H1 (cell line): ENCODE results near the gene TOM1. TPM values are rescaled to one million over a fixed set of nuclear protein-coding genes. Genes with fewer than 3 reads are reported as not detected.

ENCODE experiments used
- CTCF ChIA-PET: fragments of 300-600 bp; sonication (Branson Sonifier 250); formaldehyde crosslinking; loops from one replicate; lab custom pipeline; 2021; ENCODE audit not compliant: partially characterized antibody; lab: Charles Lee
- POLR2A ChIA-PET: fragments of 300-600 bp; sonication (Branson Sonifier 250); formaldehyde crosslinking; loops from one replicate; lab custom pipeline; 2021; ENCODE audit warnings: inconsistent platforms; ENCODE audit not compliant: partially characterized antibody; lab: Charles Lee
- DNase-seq, 2 experiments: peaks; one replicate each; pipeline versions ENCODE4 v3.0.0 to v3.0.0-alpha.2; 2010 to 2022; ENCODE audit warnings: low spot score in 2 of 2, low read depth in 1 of 2, mixed read lengths in 1 of 2
- FAIRE-seq: peaks from 2 replicates; lab custom pipeline; 2011; peaks lifted over from hg19 to GRCh38; lab: Jason Lieb, UNC
- H2AFZ ChIP-seq: 2 replicates; pipeline ENCODE4 v1.8.1; 2012; ENCODE audit warnings: low read length, inconsistent platforms
- H2AK5ac ChIP-seq: 2 replicates; pipeline ENCODE4 v1.6.1; 2013; ENCODE audit warnings: low read depth, low read length
- H2BK120ac ChIP-seq: replicated peaks from 2 replicates; pipeline ENCODE3; 2013; ENCODE audit warnings: low read depth, low read length, inconsistent platforms
- H2BK12ac ChIP-seq: 2 replicates; pipeline ENCODE4 v1.6.1; 2013; ENCODE audit warnings: low read depth, low read length
- H2BK15ac ChIP-seq: 2 replicates; pipeline ENCODE4 v1.6.1; 2013; ENCODE audit warnings: low read length
- H2BK20ac ChIP-seq: 2 replicates; pipeline ENCODE4 v1.6.1; 2013; ENCODE audit warnings: low read length
- H2BK5ac ChIP-seq: 2 replicates; pipeline ENCODE4 v1.6.1; 2013; ENCODE audit warnings: low read depth, low read length
- H3K14ac ChIP-seq: 2 replicates; pipeline ENCODE4 v1.6.1; 2013; ENCODE audit warnings: inconsistent platforms; ENCODE audit not compliant: insufficient read length
- H3K18ac ChIP-seq: 2 replicates; pipeline ENCODE4 v1.6.1; 2013; ENCODE audit warnings: low read length; ENCODE audit errors: extremely low read depth
- H3K23ac ChIP-seq: 2 replicates; pipeline ENCODE4 v1.6.1; 2013; ENCODE audit warnings: inconsistent platforms; ENCODE audit not compliant: insufficient read length
- H3K23me2 ChIP-seq: 2 replicates; pipeline ENCODE4 v1.6.1; 2013; ENCODE audit warnings: low read depth, low read length
- H3K27ac ChIP-seq: 2 replicates; pipeline ENCODE4 v1.6.1; 2011; ENCODE audit warnings: low read depth, low read length, inconsistent platforms
- H3K27me3 ChIP-seq, 4 experiments: replicated peaks in 1 of 4; 1 replicate in 1 of 4; 2 replicates in 3 of 4; pipeline versions ENCODE4 v1.6.1 to v1.8.1; 2011 to 2013; ENCODE audit warnings: low read length in 3 of 4, mild to moderate bottlenecking in 3 of 4, inconsistent platforms in 2 of 4, mixed read lengths in 2 of 4, moderate library complexity in 1 of 4; ENCODE audit not compliant: control insufficient read depth in 3 of 4, insufficient read depth in 3 of 4; ENCODE audit errors: extremely low read depth in 1 of 4
- H3K36me3 ChIP-seq, 4 experiments: 2 replicates each; pipeline versions ENCODE4 v1.6.1 to v1.8.1; 2011 to 2013; ENCODE audit warnings: mild to moderate bottlenecking in 4 of 4, low read length in 3 of 4, moderate library complexity in 2 of 4, control low read depth in 1 of 4, inconsistent platforms in 1 of 4; ENCODE audit not compliant: insufficient read depth in 4 of 4, control insufficient read depth in 2 of 4
- H3K4ac ChIP-seq: replicated peaks from 2 replicates; pipeline ENCODE3; 2013; ENCODE audit warnings: low read length, low read depth, mixed read lengths, inconsistent platforms; ENCODE audit not compliant: insufficient read length
- H3K4me1 ChIP-seq, 4 experiments: replicated peaks in 1 of 4; 1 replicate in 1 of 4; 2 replicates in 3 of 4; pipeline versions ENCODE4 v1.6.1 to v1.8.1; 2011 to 2013; ENCODE audit warnings: low read length in 3 of 4, inconsistent platforms in 2 of 4, mixed read lengths in 1 of 4; ENCODE audit not compliant: insufficient read depth in 4 of 4, control insufficient read depth in 3 of 4
- H3K4me2 ChIP-seq, 2 experiments: 2 replicates each; pipeline versions ENCODE4 v1.6.1 to v1.8.1; 2011 to 2013; ENCODE audit warnings: low read depth in 2 of 2, low read length in 2 of 2, control low read depth in 1 of 2, inconsistent platforms in 1 of 2, mild to moderate bottlenecking in 1 of 2; ENCODE audit not compliant: insufficient read depth in 1 of 2
- H3K4me3 ChIP-seq, 4 experiments: fragments of 200-600, 300-600 bp in 1 of 4; sonication (generic), shearing (Covaris generic), sonication (Bioruptor Twin) in 1 of 4; 2 replicates each; pipeline versions ENCODE4 v1.5.1 to v1.8.1; 2011 to 2016; ENCODE audit warnings: low read length in 4 of 4, low read depth in 3 of 4, control low read depth in 2 of 4, inconsistent platforms in 2 of 4, mild to moderate bottlenecking in 2 of 4, mixed read lengths in 1 of 4, moderate library complexity in 1 of 4; ENCODE audit not compliant: insufficient read depth in 2 of 4; ENCODE audit errors: extremely low read depth in 1 of 4
- H3K56ac ChIP-seq: replicated peaks from 2 replicates; pipeline ENCODE3; 2013; ENCODE audit warnings: low read depth, mild to moderate bottlenecking, mixed read lengths, low read length, inconsistent platforms; ENCODE audit not compliant: insufficient read length
- H3K79me1 ChIP-seq: 2 replicates; pipeline ENCODE4 v1.6.1; 2013; ENCODE audit warnings: low read depth, low read length, control low read depth
- H3K79me2 ChIP-seq, 2 experiments: 2 replicates each; pipeline versions ENCODE4 v1.6.1 to v1.8.1; 2012 to 2013; ENCODE audit warnings: low read length in 2 of 2, mild to moderate bottlenecking in 2 of 2, inconsistent platforms in 1 of 2; ENCODE audit not compliant: insufficient read depth in 2 of 2, control insufficient read depth in 1 of 2
- H3K9ac ChIP-seq, 4 experiments: replicated peaks in 1 of 4; 1 replicate in 1 of 4; 2 replicates in 3 of 4; pipeline versions ENCODE4 v1.6.1 to v1.8.1; 2011 to 2013; ENCODE audit warnings: low read depth in 3 of 4, low read length in 3 of 4, control low read depth in 2 of 4, mild to moderate bottlenecking in 2 of 4, moderate library complexity in 2 of 4, inconsistent platforms in 1 of 4; ENCODE audit errors: extremely low read depth in 1 of 4
- H3K9me3 ChIP-seq, 2 experiments: 2 replicates each; pipeline versions ENCODE4 v1.6.1 to v1.8.1; 2012 to 2013; ENCODE audit warnings: mild to moderate bottlenecking in 2 of 2, moderate library complexity in 2 of 2, control low read depth in 1 of 2, inconsistent platforms in 1 of 2, low read depth in 1 of 2, low read length in 1 of 2, mixed read lengths in 1 of 2; ENCODE audit not compliant: insufficient read depth in 2 of 2
- H4K20me1 ChIP-seq, 2 experiments: replicated peaks in 1 of 2; 2 replicates each; pipeline versions ENCODE3 to v1.8.1; 2011 to 2013; ENCODE audit warnings: inconsistent platforms in 2 of 2, low read length in 2 of 2, mild to moderate bottlenecking in 1 of 2; ENCODE audit not compliant: insufficient read depth in 2 of 2, control insufficient read depth in 1 of 2
- H4K5ac ChIP-seq: 2 replicates; pipeline ENCODE4 v1.6.1; 2013; ENCODE audit warnings: low read length, low read depth, mixed read lengths, inconsistent platforms; ENCODE audit not compliant: insufficient read length
- H4K8ac ChIP-seq: 2 replicates; pipeline ENCODE4 v1.8.0; 2013; ENCODE audit warnings: mild to moderate bottlenecking, moderate library complexity, low read length, inconsistent platforms; ENCODE audit not compliant: insufficient read depth; ENCODE audit errors: extremely low read depth
- H4K91ac ChIP-seq: replicated peaks from 2 replicates; pipeline ENCODE3; 2013; ENCODE audit warnings: low read length, mixed read lengths, inconsistent platforms; ENCODE audit not compliant: insufficient read length
- BRCA1 ChIP-seq: IDR thresholded peaks from 2 replicates; pipeline ENCODE4 v1.6.1; 2012; ENCODE audit warnings: low read depth, low read length, improper control_type of control experiment
- GTF2F1 ChIP-seq: IDR thresholded peaks from 2 replicates; pipeline ENCODE4 v1.6.1; 2012; ENCODE audit warnings: low read depth, low read length, improper control_type of control experiment, borderline replicate concordance
- NRF1 ChIP-seq: IDR thresholded peaks from 2 replicates; pipeline ENCODE4 v1.6.1; 2011; ENCODE audit warnings: mild to moderate bottlenecking, low read depth, low read length, improper control_type of control experiment
- PHF8 ChIP-seq: fragments of 200-600 bp; sonication (generic); conservative IDR thresholded peaks from 2 replicates; pipeline ENCODE4 v1.7.1; 2012; ENCODE audit warnings: low read depth, mild to moderate bottlenecking, inconsistent platforms, low read length, moderate library complexity
- POLR2A ChIP-seq, 2 experiments: IDR thresholded peaks; 1 replicate in 1 of 2; 2 replicates in 1 of 2; pipeline ENCODE4 v1.6.1; 2011; ENCODE audit warnings: low read depth in 2 of 2, low read length in 2 of 2, mild to moderate bottlenecking in 2 of 2; ENCODE audit errors: control extremely low read depth in 1 of 2
- RXRA ChIP-seq: IDR thresholded peaks from 2 replicates; pipeline ENCODE4 v1.6.1; 2011; ENCODE audit warnings: low read depth, mild to moderate bottlenecking, low read length, moderate library complexity; ENCODE audit not compliant: insufficient read depth
- SP1 ChIP-seq: IDR thresholded peaks from 2 replicates; pipeline ENCODE4 v1.6.1; 2011; ENCODE audit warnings: low read depth, low read length
- SP2 ChIP-seq: IDR thresholded peaks from 2 replicates; pipeline ENCODE4 v1.6.1; 2012; ENCODE audit warnings: mild to moderate bottlenecking, low read length, inconsistent platforms
- TAF1 ChIP-seq: IDR thresholded peaks from 2 replicates; pipeline ENCODE4 v1.6.1; 2011; ENCODE audit warnings: mild to moderate bottlenecking, low read depth, low read length
- TBP ChIP-seq: IDR thresholded peaks from 2 replicates; pipeline ENCODE4 v1.6.1; 2011; ENCODE audit warnings: low read depth, low read length, improper control_type of control experiment
- TCF12 ChIP-seq: IDR thresholded peaks from 2 replicates; pipeline ENCODE4 v1.6.1; 2011; ENCODE audit warnings: low read depth, mild to moderate bottlenecking, low read length
- ZNF274 ChIP-seq: IDR thresholded peaks from 2 replicates; pipeline ENCODE4 v1.7.0; 2012; ENCODE audit warnings: low read length, borderline replicate concordance; ENCODE audit errors: extremely low read depth
- WGBS, 2 experiments: shearing (Covaris generic) in 1 of 2; methylation state at CpG; one replicate each; pipeline versions ENCODE4 v1.1.6 to v1.1.7; 2013 to 2015; ENCODE audit warnings: low lambda C conversion rate in 2 of 2, mixed read lengths in 2 of 2, inconsistent platforms in 1 of 2, low coverage in 1 of 2, missing lambda C conversion rate in 1 of 2; ENCODE audit not compliant: insufficient replicate concordance in 2 of 2, insufficient coverage in 1 of 2, insufficient read length in 1 of 2; ENCODE audit errors: extremely low coverage in 1 of 2, missing lambda C conversion rate in 1 of 2; 5-methylcytosine and 5-hydroxymethylcytosine counted together
- polyA plus RNA-seq, 7 experiments: library from polyadenylated mRNA; depleted of rRNA in 3 of 7; stranded (reverse) in 5 of 7; unstranded in 2 of 7; fragments of >200 nt in 5 of 7; fragments of 200-250 nt in 2 of 7; gene quantifications; 1 replicate in 5 of 7; 2 replicates in 1 of 7; 4 replicates in 1 of 7; pipeline versions ENCODE4 v1.2.1 to v1.2.3, GENCODE V29; 2011 to 2013; ENCODE audit warnings: missing spikeins in 2 of 7, mixed read lengths in 2 of 7
- total RNA-seq: library from RNA; stranded (reverse); fragmentation: NEBNext Ultra II Directional; extraction: Animal tissue kit (Norgen Biotek cat#: 25700); gene quantifications from 2 replicates; pipeline ENCODE4 v1.2.1, GENCODE V29; 2021

The TOM1 gene
- total and polyA plus RNA-seq, 2 of the 8 experiments (the other 6 are each of a cell fraction or from before 2014, with no cell fraction given), result 25.1 to 39.2 TPM

- DNase-seq (no peak), FAIRE-seq (no peak)
- Histone ChIP-seq H4K20me1 (no peaks in the 10 kb centered on the region), H2BK20ac (no peak overlapping the region), H3K4me1 (peaks cover 0 to 5% (median 2%) of the 10 kb centered on the region in 4 experiments; a peak in 3 of 7 replicates), H3K23ac (no peak overlapping the region), H3K36me3 (peaks cover 0 to 8% (median 3%) of the 10 kb centered on the region in 4 experiments; a peak in 7 of 8 replicates), H3K4ac (no peak overlapping the region), H3K18ac (no peak overlapping the region), H3K9ac (no peak overlapping the region), H4K8ac (no peak overlapping the region), H2BK120ac (no peak overlapping the region), H2AK5ac (no peak overlapping the region), H2BK12ac (no peak overlapping the region), H3K23me2 (no peaks in the 10 kb centered on the region), H2AFZ (no peak overlapping the region), H2BK5ac (no peak overlapping the region), H3K79me1 (no peaks in the 10 kb centered on the region), H2BK15ac (no peak overlapping the region), H3K4me3 (no peak overlapping the region), H3K27ac (no peak overlapping the region), H3K27me3 (no peaks in the 10 kb centered on the region), H4K91ac (no peak overlapping the region), H3K4me2 (no peak overlapping the region), H3K14ac (no peak overlapping the region), H3K9me3 (no peaks in the 10 kb centered on the region), H3K79me2 (peaks cover 0 to under 1% of the 10 kb centered on the region in 2 experiments; a peak in 1 of 4 replicates), H3K56ac (no peak overlapping the region), H4K5ac (no peak overlapping the region)
- ChIA-PET CTCF (interaction anchor here (0.6 to 1.4 kb wide), 4 partner anchors 11 to 68 kb away, joined by 3 read pairs; no protein-coding TSS in a partner anchor), POLR2A (interaction anchor here (0.6 to 57.4 kb wide), 6 partner anchors 1 to 628 kb away, joined by 3 to 1995 read pairs (median 4); partner anchors contain the start of genes HMOX1 and MCM5)
- 96% methylated on average over 4 of the region's 5 CpGs; no CpG with 5 or more reads in 1 of the 2 experiments for WGBS, 2 experiments
- TF ChIP-seq TAF1 (no peak), ZNF274 (no peak), TCF12 (no peak), BRCA1 (no peak), TBP (no peak), SP2 (no peak), GTF2F1 (no peak), PHF8 (no peak), POLR2A (IDR thresholded peaks at IDR 0.05; ENCODE audit: control extremely low read depth in 1 of 2, low read depth in 2 of 2, low read length in 2 of 2) (no peak), SP1 (no peak), NRF1 (no peak), RXRA (no peak)
These were observed 95.3 kb downstream of the TOM1 start for GRCh38 chr22:35394810-35395563.
